ENCODE measurements around the gene FCGBP. TPM values are rescaled to one million over a fixed set of nuclear protein-coding genes. Genes with fewer than 3 reads are reported as not detected.

FCGBP gene
- total and polyA plus RNA-seq, 2 of the 4 experiments (the other 2 are of a cell fraction): under 0.01 to 0.03 TPM

DNA sequence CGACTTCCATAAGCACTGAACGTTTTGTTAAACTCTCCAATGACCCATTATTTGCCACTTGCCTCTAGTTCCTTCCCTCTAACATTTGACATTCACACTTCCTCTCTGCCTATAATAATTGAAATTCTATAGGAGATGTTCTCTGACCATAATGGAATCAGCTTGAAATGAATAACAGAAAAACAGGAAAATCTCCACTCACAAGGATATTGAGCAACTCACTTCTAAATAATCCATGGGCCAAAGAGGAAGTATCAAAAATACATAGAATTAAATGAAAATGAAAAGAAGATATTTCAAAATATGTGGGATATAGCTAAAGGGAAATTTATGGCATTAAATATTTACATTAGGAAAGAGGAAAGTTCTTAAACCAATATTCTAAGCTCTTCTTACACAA is 3.4 kb upstream of the FCGBP start:
- no peaks in the 10 kb centered on the region for H3K27me3 ChIP-seq (ENCODE audit: control insufficient read depth, insufficient read depth, low read length)
- no peak overlapping the region for H3K14ac ChIP-seq (replicated peaks; ENCODE audit: low read depth, low read length)
- no peak overlapping the region for H3K4me2 ChIP-seq (ENCODE audit: low read depth, low read length)
- intact Hi-C loops (cut with micrococcal nuclease) (no loop called here), in situ Hi-C loops (cut with MboI; ENCODE audit: low sequenced_read_pairs) (no loop called here), dilution Hi-C loops (cut with HindIII; ENCODE audit: low sequenced_read_pairs, unreplicated experiment) (no loop called here)
- DNase-seq (no peak), ATAC-seq (ENCODE audit: low read depth) (no peak)
- H4K91ac ChIP-seq (ENCODE audit: insufficient read depth, low read depth, low read length): no peak overlapping the region
- H4K20me1 ChIP-seq (ENCODE audit: insufficient read depth, low read length): no peaks in the 10 kb centered on the region
- BruUV-seq (replicated peaks): no TSS peak
- no peak overlapping the region for H2BK20ac ChIP-seq (ENCODE audit: low read depth, low read length)
- H2BK15ac ChIP-seq (ENCODE audit: low read depth, low read length): no peak overlapping the region
- no peak overlapping the region for H4K5ac ChIP-seq (ENCODE audit: low read depth, low read length)
- no peaks in the 10 kb centered on the region for H3K9me1 ChIP-seq (ENCODE audit: insufficient read depth, low read length)
- WGBS, 2 experiments (ENCODE audit: extremely low coverage in 2 of 2, insufficient read length in 1 of 2): 40% methylated on average over 1 of the region's 2 CpGs; no CpG with 5 or more reads in 1 of the 2 experiments
- ChIA-PET POLR2A (ENCODE audit: unreplicated experiment) (no interaction called here), CTCF (interaction anchor here (1.0 kb wide), 1 partner anchor 93 kb away, joined by 3 read pairs; no protein-coding TSS in a partner anchor)
- no peaks in the 10 kb centered on the region for H3K4me1 ChIP-seq (ENCODE audit: control insufficient read depth, insufficient read depth, low read length)
- no peak overlapping the region for H2AK9ac ChIP-seq (replicated peaks; ENCODE audit: low read depth, low read length, poor library complexity)
- no peak overlapping the region for H3K18ac ChIP-seq (ENCODE audit: low read depth, low read length)
- TF ChIP-seq, protein P1, sequence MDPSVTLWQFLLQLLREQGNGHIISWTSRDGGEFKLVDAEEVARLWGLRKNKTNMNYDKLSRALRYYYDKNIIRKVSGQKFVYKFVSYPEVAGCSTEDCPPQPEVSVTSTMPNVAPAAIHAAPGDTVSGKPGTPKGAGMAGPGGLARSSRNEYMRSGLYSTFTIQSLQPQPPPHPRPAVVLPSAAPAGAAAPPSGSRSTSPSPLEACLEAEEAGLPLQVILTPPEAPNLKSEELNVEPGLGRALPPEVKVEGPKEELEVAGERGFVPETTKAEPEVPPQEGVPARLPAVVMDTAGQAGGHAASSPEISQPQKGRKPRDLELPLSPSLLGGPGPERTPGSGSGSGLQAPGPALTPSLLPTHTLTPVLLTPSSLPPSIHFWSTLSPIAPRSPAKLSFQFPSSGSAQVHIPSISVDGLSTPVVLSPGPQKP (IDR thresholded peaks at IDR 0.05; ENCODE audit: borderline replicate concordance, low read depth, low read length): no peak
- TF ChIP-seq RCOR1 (IDR thresholded peaks at IDR 0.05; ENCODE audit: insufficient replicate concordance, low read length) (no peak), RFX5 (IDR thresholded peaks at IDR 0.05; ENCODE audit: low read depth, low read length) (no peak), POLR2A (IDR thresholded peaks at IDR 0.05; ENCODE audit: low read depth, low read length) (no peak), MXI1 (IDR thresholded peaks at IDR 0.05; ENCODE audit: borderline replicate concordance, low read depth, low read length) (no peak), CHD1 (IDR thresholded peaks at IDR 0.05; ENCODE audit: low read depth, low read length) (no peak), MAFK (IDR thresholded peaks at IDR 0.05; ENCODE audit: low read depth, low read length) (no peak)
- no peak overlapping the region for H3K9ac ChIP-seq (ENCODE audit: low read depth, low read length)
- no peak overlapping the region for H2AFZ ChIP-seq (replicated peaks; ENCODE audit: low read length, poor library complexity)
- H3K79me1 ChIP-seq (ENCODE audit: low read depth in 1 of 2, low read length in 2 of 2): no peaks in the 10 kb centered on the region
- H3K9me3 ChIP-seq (ENCODE audit: control insufficient read depth, insufficient read depth, low read length): no peaks in the 10 kb centered on the region
- H2AK5ac ChIP-seq (ENCODE audit: low read depth, low read length): no peak overlapping the region
- no peak overlapping the region for H3K56ac ChIP-seq (ENCODE audit: extremely low read depth, insufficient read depth, low read length)
- no peak overlapping the region for H2BK5ac ChIP-seq (ENCODE audit: low read depth, low read length, poor library complexity, severe bottlenecking)
- no peak overlapping the region for H3K23ac ChIP-seq (ENCODE audit: low read depth, low read length)
- no peak overlapping the region for H3K4me3 ChIP-seq (ENCODE audit: insufficient read depth, low read depth, low read length)
- no peak overlapping the region for H4K8ac ChIP-seq (ENCODE audit: low read depth in 2 of 2, low read length in 2 of 2)
- no peak overlapping the region for H2BK120ac ChIP-seq (ENCODE audit: low read depth, low read length)
- H3K27ac ChIP-seq (ENCODE audit: insufficient read depth, low read length): no peak overlapping the region
- H3K4ac ChIP-seq (ENCODE audit: low read depth, low read length): no peak overlapping the region
- no peaks in the 10 kb centered on the region for H3K36me3 ChIP-seq (ENCODE audit: control insufficient read depth, insufficient read depth, low read length)

Measured in IMR-90 (cell line).